Measurements from ENCODE around the gene WIPF3.

The WIPF3 gene

DNA sequence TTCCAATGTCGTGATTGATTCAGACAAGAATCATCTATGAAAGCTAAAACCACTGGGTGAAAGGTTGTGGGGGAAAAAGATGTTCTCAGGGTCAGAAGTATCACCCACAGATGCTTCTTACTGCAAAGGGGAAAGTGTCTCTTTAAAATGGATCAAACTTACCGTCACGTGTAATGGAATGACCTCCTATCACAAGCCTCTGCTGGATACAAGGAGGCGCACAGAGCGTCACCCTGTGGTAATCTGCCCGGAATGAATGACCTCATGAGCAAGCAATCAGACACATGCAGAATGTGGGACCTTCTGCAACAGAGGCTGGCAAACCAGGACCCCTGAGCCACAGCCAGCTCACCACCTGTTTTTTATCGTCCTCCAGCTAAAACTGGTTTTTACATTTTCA lies 33.0 kb downstream of the WIPF3 start:
- Histone ChIP-seq H3K27ac (ENCODE audit: low read depth, low read length) (no peak overlapping the region), H2BK120ac (ENCODE audit: insufficient read depth, low read length, poor library complexity) (no peak overlapping the region), H3K79me1 (ENCODE audit: low read length) (no peaks in the 10 kb centered on the region), H2BK12ac (ENCODE audit: low read length) (no peak overlapping the region), H3K9ac (ENCODE audit: low read length) (no peak overlapping the region), H3K9me3 (ENCODE audit: insufficient read depth, low read depth, low read length) (no peaks in the 10 kb centered on the region), H2AFZ (ENCODE audit: insufficient read depth, low read length, poor library complexity) (no peak overlapping the region), H3K23ac (ENCODE audit: low read length) (no peak overlapping the region), H3K14ac (ENCODE audit: low read length) (no peak overlapping the region), H2BK5ac (ENCODE audit: low read depth, low read length, poor library complexity) (no peak overlapping the region), H3K4me2 (ENCODE audit: low read length) (no peak overlapping the region), H3K4ac (ENCODE audit: low read depth, low read length) (no peak overlapping the region), H4K12ac (ENCODE audit: low read depth, low read length) (no peak overlapping the region), H3K4me1 (ENCODE audit: control insufficient read depth in 1 of 2, insufficient read depth in 2 of 2, low read length in 2 of 2) (no peaks in the 10 kb centered on the region), H3K4me3 (ENCODE audit: low read depth, low read length) (no peak overlapping the region), H3K18ac (ENCODE audit: low read length) (no peak overlapping the region), H3K27me3 (ENCODE audit: insufficient read depth, low read length) (no peaks in the 10 kb centered on the region), H4K8ac (ENCODE audit: low read depth, low read length) (no peak overlapping the region), H3K79me2 (ENCODE audit: control insufficient read depth, insufficient read depth, low read length, poor library complexity) (no peaks in the 10 kb centered on the region), H4K91ac (ENCODE audit: low read depth, low read length) (no peak overlapping the region), H2AK5ac (ENCODE audit: low read length) (no peak overlapping the region), H3K36me3 (ENCODE audit: control insufficient read depth in 1 of 2, insufficient read depth in 2 of 2, low read length in 2 of 2) (no peaks in the 10 kb centered on the region)
- DNase-seq = peak; percentile 21 to 36
- WGBS (ENCODE audit: extremely low coverage, insufficient coverage, insufficient read length) = no CpG with 5 or more reads among the region's 7 CpGs

DNA sequence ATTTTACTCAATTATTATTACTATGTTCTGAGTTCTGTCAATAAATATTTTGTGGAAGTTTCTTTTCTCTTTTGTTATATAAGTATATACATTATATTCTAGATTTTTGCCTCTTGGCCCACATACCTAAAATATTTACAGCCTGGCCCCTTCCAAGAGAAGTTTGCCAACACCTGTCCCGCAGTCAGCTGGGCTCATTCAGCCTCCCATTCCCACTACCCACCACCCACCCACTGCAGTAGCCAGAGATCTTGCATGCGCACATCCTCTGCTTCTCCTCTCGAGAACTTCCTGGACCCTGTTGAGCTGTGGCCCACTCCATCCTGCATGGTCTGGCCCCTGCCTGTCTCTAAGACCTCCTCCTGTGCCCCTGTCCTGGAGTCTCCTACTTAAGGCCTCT lies 33.6 kb downstream of the WIPF3 start:
- Histone ChIP-seq H3K4me2 (ENCODE audit: low read length) (no peak overlapping the region), H3K79me2 (ENCODE audit: control insufficient read depth, insufficient read depth, low read length, poor library complexity) (no peaks in the 10 kb centered on the region), H4K91ac (ENCODE audit: low read depth, low read length) (no peak overlapping the region), H3K79me1 (ENCODE audit: low read length) (no peaks in the 10 kb centered on the region), H3K4ac (ENCODE audit: low read depth, low read length) (no peak overlapping the region), H2AFZ (ENCODE audit: insufficient read depth, low read length, poor library complexity) (no peak overlapping the region), H2BK5ac (ENCODE audit: low read depth, low read length, poor library complexity) (no peak overlapping the region), H3K27ac (ENCODE audit: low read depth, low read length) (no peak overlapping the region), H2BK120ac (ENCODE audit: insufficient read depth, low read length, poor library complexity) (no peak overlapping the region), H4K12ac (ENCODE audit: low read depth, low read length) (no peak overlapping the region), H3K9ac (ENCODE audit: low read length) (no peak overlapping the region), H3K4me1 (ENCODE audit: control insufficient read depth in 1 of 2, insufficient read depth in 2 of 2, low read length in 2 of 2) (no peaks in the 10 kb centered on the region), H3K27me3 (ENCODE audit: insufficient read depth, low read length) (no peaks in the 10 kb centered on the region), H3K36me3 (ENCODE audit: control insufficient read depth in 1 of 2, insufficient read depth in 2 of 2, low read length in 2 of 2) (no peaks in the 10 kb centered on the region), H2BK12ac (ENCODE audit: low read length) (no peak overlapping the region), H3K14ac (ENCODE audit: low read length) (no peak overlapping the region), H3K4me3 (ENCODE audit: low read depth, low read length) (no peak overlapping the region), H3K18ac (ENCODE audit: low read length) (no peak overlapping the region), H3K23ac (ENCODE audit: low read length) (no peak overlapping the region), H3K9me3 (ENCODE audit: insufficient read depth, low read depth, low read length) (no peaks in the 10 kb centered on the region), H2AK5ac (ENCODE audit: low read length) (no peak overlapping the region), H4K8ac (ENCODE audit: low read depth, low read length) (no peak overlapping the region)
- no peak for DNase-seq
- WGBS (ENCODE audit: extremely low coverage, insufficient coverage, insufficient read length) = no CpG with 5 or more reads among the region's 3 CpGs

DNA sequence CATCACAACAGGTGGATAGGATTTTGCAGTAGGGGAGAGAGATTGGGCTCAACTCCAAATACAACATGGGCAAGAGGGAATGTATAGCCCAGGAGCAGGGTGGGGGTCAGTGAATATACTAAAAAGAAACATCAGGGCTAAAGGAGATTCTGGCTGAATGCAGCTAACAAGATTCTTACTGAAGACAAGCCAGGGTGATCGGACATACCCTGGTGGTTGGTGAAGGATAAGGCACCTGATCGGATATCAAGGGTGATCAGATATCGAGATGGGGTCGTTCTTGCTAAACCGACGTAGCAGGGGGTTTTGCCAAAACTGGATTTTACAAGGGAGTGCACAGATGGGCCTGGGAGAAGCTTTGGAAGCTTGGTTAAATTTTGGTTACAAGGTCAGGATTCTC lies 34.4 kb downstream of the WIPF3 start:
- H2AK5ac ChIP-seq (ENCODE audit: low read length) = no peak overlapping the region
- H3K4me2 ChIP-seq (ENCODE audit: low read length) = no peak overlapping the region
- H2BK5ac ChIP-seq (ENCODE audit: low read depth, low read length, poor library complexity) = no peak overlapping the region

DNA sequence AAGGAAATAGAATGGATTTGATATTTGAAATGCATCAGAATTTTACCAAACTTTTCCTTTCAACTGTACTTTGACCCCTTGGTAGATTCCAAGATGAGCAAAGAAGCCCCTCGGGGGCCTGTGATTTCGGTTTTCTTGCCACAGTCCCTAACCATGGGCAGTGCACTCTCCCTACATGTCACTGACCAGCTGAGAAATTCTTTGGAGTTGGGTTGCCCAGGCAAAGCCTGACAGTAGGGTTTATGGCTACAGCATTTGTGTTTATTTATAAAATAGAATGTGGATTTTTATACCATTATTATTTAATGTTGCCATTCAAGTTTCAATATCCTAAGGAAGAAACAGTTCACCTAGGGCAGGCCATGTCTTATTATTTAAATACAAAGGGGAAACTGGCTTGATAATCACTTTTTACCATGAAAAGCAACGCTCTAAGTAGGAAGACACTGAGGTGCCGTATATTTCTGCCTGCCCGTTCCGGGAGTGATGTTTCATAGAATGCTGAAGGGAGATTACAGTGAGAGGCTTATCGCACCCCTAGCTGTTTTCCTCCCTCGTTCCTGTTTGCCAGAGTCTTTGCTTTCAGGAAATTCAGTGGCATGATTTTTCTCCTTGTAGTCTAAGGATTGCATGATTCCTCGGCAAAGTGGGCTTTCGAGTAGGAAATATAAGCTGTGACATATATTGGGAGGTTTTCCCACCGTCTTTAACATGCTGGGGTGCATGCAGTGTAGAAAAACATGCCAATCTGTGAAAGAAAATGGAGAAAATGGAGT lies 35.8 kb downstream of the WIPF3 start:
- no peaks in the 10 kb centered on the region for H3K27me3 ChIP-seq (ENCODE audit: insufficient read depth, low read length)

More for the DNA sequence above, 34.4 kb downstream of the WIPF3 start:
- Histone ChIP-seq H3K36me3 (ENCODE audit: control insufficient read depth in 1 of 2, insufficient read depth in 2 of 2, low read length in 2 of 2) (no peaks in the 10 kb centered on the region), H3K4me3 (ENCODE audit: low read depth, low read length) (no peak overlapping the region), H3K18ac (ENCODE audit: low read length) (no peak overlapping the region), H3K4ac (ENCODE audit: low read depth, low read length) (no peak overlapping the region), H2BK12ac (ENCODE audit: low read length) (no peak overlapping the region), H3K27ac (ENCODE audit: low read depth, low read length) (no peak overlapping the region), H4K12ac (ENCODE audit: low read depth, low read length) (no peak overlapping the region), H3K79me2 (ENCODE audit: control insufficient read depth, insufficient read depth, low read length, poor library complexity) (no peaks in the 10 kb centered on the region), H2AFZ (ENCODE audit: insufficient read depth, low read length, poor library complexity) (no peak overlapping the region), H4K91ac (ENCODE audit: low read depth, low read length) (no peak overlapping the region), H4K8ac (ENCODE audit: low read depth, low read length) (no peak overlapping the region), H3K23ac (ENCODE audit: low read length) (no peak overlapping the region), H3K4me1 (ENCODE audit: control insufficient read depth in 1 of 2, insufficient read depth in 2 of 2, low read length in 2 of 2) (peaks cover 0 to 2% of the 10 kb centered on the region in 2 experiments), H3K9ac (ENCODE audit: low read length) (no peak overlapping the region), H3K9me3 (ENCODE audit: insufficient read depth, low read depth, low read length) (no peaks in the 10 kb centered on the region), H2BK120ac (ENCODE audit: insufficient read depth, low read length, poor library complexity) (no peak overlapping the region), H3K14ac (ENCODE audit: low read length) (no peak overlapping the region), H3K27me3 (ENCODE audit: insufficient read depth, low read length) (no peaks in the 10 kb centered on the region), H3K79me1 (ENCODE audit: low read length) (no peaks in the 10 kb centered on the region)
- no peak for DNase-seq
- WGBS (ENCODE audit: extremely low coverage, insufficient coverage, insufficient read length) = no CpG with 5 or more reads among the region's 6 CpGs

More for the DNA sequence above, 35.8 kb downstream of the WIPF3 start:
- Histone ChIP-seq H3K23ac (ENCODE audit: low read length) (no peak overlapping the region), H4K8ac (ENCODE audit: low read depth, low read length) (no peak overlapping the region), H4K12ac (ENCODE audit: low read depth, low read length) (no peak overlapping the region), H3K4me2 (ENCODE audit: low read length) (no peak overlapping the region), H3K4me1 (ENCODE audit: control insufficient read depth in 1 of 2, insufficient read depth in 2 of 2, low read length in 2 of 2) (peaks cover 0 to 2% of the 10 kb centered on the region in 2 experiments), H2AK5ac (ENCODE audit: low read length) (no peak overlapping the region), H2BK5ac (ENCODE audit: low read depth, low read length, poor library complexity) (no peak overlapping the region), H2BK120ac (ENCODE audit: insufficient read depth, low read length, poor library complexity) (no peak overlapping the region), H3K79me2 (ENCODE audit: control insufficient read depth, insufficient read depth, low read length, poor library complexity) (no peaks in the 10 kb centered on the region), H3K36me3 (ENCODE audit: control insufficient read depth in 1 of 2, insufficient read depth in 2 of 2, low read length in 2 of 2) (no peaks in the 10 kb centered on the region), H3K9ac (ENCODE audit: low read length) (no peak overlapping the region), H4K91ac (ENCODE audit: low read depth, low read length) (no peak overlapping the region), H3K4ac (ENCODE audit: low read depth, low read length) (no peak overlapping the region), H3K27ac (ENCODE audit: low read depth, low read length) (no peak overlapping the region), H2AFZ (ENCODE audit: insufficient read depth, low read length, poor library complexity) (no peak overlapping the region), H2BK12ac (ENCODE audit: low read length) (no peak overlapping the region), H3K18ac (ENCODE audit: low read length) (no peak overlapping the region), H3K14ac (ENCODE audit: low read length) (no peak overlapping the region), H3K9me3 (ENCODE audit: insufficient read depth, low read depth, low read length) (no peaks in the 10 kb centered on the region), H3K79me1 (ENCODE audit: low read length) (no peaks in the 10 kb centered on the region), H3K4me3 (ENCODE audit: low read depth, low read length) (no peak overlapping the region)
- no CpG with 5 or more reads among the region's 11 CpGs for WGBS (ENCODE audit: extremely low coverage, insufficient coverage, insufficient read length)
- DNase-seq = no peak
